GM19328 (cell line): ENCODE results near the gene CDH20.

ENCODE experiments used
- ATAC-seq: cut with Tn5 transposase; IDR thresholded peaks from one replicate; pipeline ENCODE4 v1.9.1; 2021; ENCODE audit warnings: mild to moderate bottlenecking, moderate library complexity; ENCODE audit not compliant: unreplicated experiment

CDH20 gene

DNA sequence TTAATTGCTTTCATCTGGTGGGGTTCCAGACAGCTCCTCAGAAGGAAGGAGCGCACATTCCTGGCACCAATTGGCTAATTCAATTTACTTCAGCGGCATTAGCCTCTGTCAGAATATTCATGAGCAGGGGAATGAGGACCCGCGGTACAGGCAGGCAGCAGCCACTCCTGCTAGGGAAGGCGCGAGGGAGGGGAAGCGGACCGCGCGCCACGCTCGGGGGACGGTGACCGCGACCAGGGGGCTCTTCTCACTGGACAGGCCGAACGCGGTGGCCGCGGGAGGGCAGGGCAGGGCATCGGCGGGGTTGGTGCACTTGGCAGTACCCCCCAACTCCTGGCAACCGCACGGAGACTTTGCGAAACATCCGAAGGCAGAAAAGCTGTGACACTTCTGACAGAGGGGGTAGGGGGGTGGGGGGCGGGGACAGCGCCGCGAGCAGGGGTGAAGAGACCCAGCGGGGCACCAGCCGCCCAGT, at the start of gene CDH20:
Gene CDH20 (plus strand): TSS at position 160 of the 475 bp plus-strand sequence.
- ATAC-seq = no peak

DNA sequence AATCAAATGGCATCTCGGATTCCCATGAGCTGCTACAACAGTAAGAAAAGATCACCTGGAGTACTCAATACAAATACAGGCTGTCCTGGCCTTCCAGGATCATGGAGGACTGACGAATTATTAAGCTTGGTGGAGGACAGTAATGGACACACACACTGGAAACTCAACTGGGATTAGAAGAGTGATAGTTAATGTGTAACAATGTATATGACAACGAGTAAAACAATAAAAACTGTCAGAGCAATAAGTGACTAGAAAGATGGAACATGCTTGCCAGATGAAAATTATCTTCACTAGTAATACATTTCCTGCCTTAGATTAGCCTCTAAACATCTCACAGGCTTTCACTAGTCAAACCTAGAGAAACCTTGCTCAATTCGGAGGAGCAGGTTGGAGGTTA, 49.2 kb upstream of the CDH20 start:
- ATAC-seq = no peak

DNA sequence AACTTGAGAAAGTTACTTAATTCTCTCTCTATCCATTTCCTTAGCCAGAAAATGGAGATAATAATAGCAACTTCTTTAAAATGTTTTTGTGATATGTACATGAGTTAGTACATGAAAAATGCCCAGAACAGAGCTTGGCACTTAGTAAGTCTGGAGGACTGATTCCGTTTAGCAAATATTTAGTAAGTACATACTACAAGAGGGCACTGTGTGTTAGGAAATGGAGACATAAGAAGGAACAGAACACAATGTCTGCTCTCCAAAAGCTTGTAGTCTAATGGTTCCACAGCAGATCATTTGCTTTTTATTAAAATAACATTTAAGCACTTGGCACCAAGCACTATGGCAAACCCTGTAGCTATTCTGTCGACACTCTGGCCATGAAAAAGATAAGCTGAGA, 47.5 kb upstream of the CDH20 start:
- no peak for ATAC-seq

DNA sequence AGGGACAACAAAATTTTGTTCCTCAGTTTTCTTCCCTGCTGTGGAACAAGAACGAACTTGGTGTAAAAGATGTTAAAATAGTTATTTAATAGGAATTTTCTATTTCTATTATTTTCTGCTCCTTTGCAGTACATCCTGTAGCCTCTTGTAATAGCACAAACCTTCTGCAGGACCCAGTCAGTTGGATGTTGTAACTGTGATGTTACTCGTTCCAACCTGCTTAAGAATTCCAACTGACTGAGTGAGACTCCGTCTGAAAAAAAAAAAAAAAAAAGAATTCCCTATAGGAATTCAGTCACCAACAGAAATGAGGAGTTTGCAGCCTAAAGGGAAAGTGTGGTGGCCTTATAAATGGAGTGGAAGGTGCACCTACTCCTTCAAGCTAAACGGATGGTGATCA, 46.4 kb upstream of the CDH20 start:
- no peak for ATAC-seq

DNA sequence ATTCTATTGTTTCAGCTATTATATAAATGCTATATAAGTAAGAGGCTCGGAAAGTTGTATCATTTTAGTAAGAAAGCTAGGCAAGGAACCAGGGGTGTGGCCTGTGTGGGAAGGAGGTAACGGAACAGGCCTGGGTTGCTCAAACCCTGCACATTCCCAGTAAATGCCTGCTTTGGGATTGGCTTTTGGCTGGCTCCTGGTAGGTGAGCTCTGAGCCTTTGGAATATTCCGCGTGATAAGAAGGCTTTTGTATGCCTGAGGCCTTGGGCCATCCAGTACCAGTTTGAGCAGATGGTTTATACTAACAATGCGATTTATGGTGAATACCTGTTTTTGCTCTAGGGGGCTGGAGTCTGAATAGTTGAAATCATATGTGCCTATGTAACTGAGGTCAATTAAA, 42.6 kb upstream of the CDH20 start:
- ATAC-seq = no peak

DNA sequence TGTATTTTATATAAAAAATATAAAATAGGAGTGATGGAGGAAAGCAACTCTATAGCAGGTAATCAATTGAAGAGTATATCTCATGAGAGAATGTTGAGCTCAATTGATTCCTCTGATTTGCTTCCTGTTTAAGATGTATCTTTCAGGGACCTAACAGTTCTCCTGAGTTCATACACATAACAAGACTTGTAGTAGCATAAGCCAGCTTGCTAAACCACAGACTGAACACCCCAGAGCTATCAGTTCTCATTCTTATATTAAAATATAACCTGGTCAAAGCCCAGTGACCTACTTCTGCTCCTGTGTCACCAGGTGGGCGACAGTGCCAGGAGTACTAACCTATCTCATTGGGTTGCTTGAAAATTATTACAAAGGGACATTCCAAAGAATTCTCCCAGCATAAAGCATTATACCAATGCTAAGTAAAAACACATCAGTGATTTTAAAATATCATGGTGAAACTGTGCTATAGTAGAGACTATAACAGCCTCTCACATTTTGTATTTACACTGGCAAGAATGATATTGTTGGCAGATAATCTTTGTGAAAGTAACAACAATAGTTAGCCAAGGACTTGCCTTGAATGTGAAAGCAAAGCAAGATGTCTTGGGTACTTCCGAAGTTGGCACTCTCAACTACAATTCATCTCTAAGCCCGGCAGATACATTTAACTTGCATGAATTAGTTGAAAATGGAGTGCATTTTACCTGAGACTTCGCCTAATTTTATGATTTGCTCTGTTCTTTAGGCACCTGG, 40.8 kb upstream of the CDH20 start:
- ATAC-seq = no peak

DNA sequence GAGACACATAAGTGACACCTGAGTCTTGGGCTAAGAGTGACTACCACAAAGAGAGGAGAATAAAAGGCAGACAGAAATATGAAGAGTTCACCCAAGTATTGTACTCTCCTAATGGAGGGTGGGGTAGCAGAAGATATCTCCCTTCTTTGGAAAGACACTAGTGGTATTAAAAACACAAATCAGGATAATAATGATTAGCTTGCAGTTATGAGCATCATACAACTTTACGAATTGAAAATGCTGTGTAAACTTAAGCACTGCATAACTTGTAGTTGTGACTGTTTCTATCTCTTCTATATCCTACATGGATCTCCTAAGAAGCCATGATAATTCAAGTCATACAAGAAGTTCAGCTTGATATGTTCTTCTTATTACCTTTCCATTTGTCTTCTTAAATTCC, 38.1 kb upstream of the CDH20 start:
- ATAC-seq = no peak

DNA sequence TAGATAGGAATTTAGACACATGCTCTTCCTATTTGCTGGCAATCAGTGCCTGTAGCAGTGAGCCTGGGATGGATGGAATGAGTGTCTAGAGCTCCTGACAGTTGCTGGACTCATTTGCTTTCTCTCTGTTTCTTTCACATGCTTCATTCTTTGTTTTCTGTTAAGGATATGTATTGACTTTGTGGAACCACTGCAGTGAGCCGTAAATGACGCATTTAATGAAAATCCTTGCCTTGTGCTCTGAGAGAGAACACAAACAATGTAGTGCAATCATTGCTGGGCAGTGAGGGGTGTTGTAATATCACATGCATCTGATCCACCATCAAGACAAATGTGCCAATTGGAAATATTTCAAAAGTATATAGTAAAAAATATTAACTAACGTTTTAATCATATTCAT, 25.2 kb upstream of the CDH20 start:
- ATAC-seq = no peak

DNA sequence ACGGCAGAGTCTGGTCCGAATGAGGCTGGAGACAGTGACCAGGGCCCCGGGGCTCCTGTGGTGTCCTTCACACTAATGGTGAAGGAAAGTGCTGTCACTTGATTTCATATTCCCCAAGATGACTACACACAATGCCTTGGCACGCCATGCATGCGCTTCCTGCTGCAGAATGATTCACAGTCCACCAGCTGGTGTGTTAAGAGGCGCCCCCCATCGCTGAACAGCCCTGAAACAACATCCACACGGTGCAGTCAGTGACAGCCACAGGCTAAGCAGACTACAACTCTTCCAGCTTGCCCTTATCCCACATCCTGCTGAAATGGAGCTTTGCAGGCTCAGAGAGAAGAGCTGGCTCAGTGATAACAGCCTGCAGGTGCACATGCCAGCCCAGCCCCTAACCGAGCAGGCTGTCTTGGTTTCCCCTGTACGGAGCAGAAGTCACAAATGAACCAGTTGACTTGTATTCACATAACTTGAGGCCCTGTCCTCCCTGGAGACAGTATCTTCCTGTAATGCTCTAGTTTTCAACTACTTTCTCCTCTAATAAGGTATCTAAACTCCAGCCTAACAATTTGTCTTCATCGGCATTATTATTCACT, 24.3 kb upstream of the CDH20 start:
- no peak for ATAC-seq

DNA sequence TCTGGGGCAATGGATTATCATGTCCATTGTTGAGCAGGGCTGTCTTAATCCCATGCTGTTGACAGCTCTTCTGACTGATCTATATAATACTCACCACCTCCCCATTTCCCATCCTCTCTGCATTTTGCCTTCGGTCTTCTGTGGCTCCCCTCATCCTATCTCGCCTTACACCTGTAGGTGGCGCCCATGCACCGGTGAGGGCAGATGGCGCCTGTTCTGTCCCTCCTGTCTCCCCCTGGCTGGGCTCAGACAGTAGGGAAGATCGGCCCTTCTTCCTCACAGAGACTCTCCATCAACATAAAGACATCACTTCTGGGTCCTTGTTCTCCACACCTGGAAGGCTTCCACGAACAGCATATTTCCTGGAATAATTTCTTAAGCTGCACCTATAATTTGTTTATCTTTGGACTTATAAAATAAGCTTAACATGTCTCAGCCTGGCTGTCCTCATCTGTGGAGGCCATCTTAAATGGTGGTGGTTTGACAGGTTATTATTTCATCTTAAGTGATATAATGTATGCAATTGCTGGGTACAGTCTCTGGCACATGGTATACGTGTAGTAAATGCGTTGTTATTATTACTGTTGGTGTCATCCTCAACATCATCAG, 10.9 kb upstream of the CDH20 start:
- ATAC-seq = peak; percentile 97

DNA sequence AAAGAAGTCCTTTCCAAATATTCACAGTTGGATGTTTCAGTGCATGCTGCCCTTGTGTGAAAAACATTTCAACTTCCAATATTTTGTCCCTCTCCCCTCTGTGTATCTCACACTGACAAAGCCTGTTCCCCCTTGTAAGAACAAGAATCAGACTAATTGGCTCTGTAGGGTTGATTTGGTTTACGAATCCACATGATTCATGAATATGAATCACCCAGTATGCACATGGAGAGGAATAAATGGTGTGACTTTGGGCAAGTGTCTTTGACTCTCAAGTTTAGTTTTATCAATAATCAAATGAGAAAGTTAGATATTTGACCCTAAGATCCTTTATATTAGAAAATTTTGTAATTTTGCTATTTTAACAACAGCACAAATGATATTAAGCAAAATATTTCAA, 9.3 kb upstream of the CDH20 start:
- ATAC-seq = no peak

DNA sequence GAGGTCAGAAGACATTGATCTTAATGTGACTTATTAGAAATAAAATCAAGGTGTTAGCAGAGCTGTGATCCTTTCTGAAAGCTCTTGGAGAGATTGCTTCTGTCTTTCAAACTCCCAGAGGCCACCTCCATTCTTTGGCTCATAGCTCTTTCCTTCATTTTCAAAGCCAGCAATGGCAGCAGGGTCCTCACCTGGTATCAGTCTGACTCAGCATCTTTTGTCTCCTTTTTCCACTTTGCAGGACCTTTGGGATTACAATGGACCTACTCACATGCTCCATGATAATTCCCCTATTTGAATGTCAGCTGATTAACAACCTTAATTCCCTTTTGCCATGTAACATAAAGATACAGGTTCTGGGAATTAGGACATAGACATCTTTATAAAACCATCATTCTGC, 6.8 kb upstream of the CDH20 start:
- no peak for ATAC-seq

DNA sequence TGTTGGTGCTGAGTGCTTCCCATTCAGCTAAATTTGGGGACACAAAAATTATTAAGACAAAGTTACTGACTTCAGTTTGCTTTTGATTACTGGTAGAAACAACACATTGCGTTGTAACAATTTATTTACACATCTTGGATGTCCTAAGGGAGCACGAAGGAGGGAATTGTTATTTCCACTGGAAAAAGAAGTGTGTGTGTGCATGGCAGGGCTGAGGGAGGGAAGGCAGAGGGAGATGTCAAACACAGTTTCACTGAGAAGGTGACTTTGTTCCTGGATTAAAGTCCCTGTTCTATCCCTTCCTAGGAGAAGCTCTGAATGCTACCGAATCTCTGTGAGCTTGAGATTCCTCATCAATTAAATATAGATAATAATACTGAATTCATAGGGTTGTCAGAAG, 3.8 kb upstream of the CDH20 start:
- ATAC-seq = no peak

DNA sequence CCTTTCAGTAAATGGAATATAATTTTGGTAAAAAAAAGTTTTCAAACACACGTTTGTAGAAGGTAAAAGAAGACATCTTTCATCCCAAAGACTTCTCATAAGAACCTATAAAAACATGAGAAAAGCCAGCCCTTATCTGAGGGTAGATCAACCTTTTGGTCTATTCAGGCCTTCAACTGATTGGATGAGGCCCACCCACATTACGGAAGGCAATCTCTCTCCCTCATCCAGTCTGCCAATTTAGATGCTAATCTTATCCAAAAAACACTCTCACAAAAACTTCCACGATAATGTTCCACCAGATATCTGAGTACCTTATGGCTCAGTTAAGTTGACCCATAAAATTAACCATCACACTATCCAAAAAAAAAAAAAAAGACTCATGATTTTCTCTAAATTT, 2.2 kb upstream of the CDH20 start:
- ATAC-seq = no peak

DNA sequence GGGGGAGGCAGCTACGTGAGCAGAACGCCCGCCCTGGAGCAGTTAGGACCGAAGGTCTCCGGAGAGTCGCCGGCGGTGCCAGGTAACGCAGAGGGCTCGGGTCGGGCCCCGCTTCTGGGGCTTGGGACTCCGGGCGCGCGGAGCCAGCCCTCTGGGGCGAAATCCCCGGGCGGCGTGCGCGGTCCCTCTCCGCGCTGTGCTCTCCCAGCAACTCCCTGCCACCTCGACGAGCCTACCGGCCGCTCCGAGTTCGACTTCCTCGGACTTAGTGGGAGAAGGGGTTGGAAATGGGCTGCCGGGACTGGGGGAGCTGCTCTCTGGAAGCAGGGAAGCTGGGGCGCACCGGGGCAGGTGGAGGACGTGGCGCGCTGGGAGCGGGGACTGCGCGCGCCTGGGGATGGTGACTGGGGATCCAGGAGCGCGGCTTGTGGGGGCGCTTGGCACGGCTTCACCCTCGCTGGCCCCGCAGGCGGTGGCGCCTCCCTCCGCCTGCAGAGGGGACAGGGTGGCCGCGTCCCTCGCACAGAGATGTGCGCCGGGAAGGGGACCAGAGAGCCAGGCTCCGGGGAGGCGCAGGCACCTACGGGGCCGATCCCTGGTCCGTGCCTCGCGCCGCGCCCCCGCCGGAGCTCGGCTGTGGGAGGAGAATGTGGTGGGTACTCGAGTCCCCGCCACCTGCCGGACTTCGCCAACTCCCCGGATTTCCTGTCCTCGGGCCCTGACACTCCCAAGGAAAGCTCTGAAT, 688 bp downstream of the CDH20 start:
- no peak for ATAC-seq

DNA sequence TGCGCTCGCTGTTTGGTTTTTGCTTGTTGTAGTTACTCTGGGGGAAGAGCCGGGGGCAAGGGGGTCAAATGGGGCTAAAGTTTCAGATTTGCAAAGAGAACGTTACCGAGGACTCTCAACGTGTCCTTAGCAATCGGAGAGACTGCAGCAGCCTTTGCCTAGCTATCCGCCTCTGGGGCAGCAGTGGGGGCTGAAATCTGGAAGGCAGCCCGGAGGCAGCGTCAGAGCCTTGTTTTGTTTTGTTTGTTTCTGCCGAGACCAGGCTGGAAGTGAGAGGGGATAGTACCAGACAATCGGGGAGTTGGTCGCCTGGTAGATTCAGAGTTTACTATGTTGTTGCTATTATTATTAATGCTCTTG, 1.2 kb downstream of the CDH20 start:
- no peak for ATAC-seq

DNA sequence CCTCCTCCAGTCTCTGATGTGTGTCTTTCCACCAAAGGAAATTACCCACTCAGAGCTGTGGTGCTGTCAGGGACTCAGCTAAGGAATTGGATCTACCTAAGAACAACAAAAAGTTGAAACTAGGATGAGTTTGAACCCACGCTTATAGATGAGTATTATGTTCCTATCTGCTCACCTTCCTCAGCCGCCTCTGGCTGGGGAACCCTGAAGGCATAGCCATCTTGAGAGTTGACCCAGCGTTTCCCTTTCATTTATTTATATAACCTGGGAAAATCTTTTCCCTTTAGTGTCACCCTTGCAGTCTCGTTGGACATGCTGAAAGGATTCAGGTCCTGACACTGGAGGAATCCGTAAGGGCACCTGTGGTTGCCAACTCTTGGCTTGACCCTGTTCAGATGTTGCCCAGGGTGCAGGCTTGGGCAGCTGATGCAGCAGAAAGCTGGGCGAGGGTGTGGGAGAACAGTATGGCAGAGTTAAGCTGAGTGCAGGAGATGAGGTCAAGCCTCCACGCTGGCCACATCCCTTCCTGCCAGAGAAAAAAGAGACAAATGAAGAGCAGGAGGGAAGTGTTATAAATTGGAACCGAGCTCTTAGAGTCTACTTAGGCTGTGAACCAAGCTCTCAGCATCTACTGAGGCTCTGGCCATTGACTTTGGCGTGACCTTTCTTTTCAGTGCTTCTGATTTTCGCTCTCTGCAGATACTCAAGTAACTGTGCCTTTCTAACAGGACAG, 1.9 kb downstream of the CDH20 start:
- ATAC-seq = no peak

DNA sequence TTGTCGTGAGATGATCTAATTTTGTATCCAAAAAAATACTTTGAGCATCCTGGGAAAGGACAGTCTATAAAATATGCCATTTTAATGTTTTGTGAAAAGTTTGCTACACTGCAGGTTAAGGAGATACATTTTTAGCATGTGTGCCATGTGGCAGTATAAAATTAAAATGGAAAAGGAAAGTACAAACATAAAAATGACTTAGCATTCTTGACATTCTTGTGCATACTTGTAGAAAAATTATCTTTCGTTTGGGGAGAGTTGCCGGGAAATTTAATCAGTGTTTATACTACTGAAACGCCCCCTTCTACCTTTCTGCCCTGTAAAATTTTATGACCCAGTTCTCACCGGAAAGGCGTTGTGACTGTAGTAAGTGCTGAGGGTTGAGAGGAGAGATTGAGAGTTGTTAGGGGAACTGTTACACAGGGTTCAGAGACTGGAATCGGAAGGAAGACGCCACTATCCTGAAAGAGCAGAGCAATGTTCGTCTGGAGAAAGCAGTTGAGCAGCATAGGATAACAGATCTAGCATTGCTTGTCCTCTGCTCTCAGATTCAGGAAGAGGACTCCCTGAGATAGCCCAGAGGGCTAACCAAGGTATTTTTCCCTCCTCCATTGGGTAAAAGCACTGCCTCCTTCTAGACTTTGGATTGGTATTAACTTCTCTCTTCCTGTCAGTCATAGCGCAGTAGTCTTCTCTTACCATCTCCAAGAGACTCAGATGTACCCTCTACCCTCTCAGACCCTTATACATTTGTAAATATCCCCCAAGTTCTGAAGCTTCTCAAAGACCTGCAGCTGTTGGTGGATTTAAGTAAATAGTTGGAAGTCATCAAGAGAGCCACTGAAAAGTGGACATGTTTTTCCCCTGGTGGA, 2.7 kb downstream of the CDH20 start:
- ATAC-seq = no peak

DNA sequence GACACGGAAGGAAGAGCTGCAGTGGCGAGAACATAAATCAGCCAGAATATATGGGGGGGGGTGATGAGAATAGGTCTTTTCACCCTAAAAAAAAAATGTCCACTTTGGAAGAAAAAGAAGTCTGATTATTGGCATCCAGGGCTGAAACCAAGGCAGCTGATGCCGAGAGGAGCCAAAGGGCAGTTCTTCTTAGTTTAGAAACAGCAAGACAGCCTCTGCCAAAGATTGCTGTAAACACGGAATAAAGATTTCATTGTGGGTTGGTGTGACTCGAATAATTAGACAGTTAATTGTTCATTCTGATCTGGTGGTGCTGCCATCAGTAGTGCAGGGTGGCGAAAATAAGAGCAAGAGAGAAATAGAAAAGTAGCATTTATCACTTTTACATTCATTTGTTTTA, 3.5 kb downstream of the CDH20 start:
- no peak for ATAC-seq

DNA sequence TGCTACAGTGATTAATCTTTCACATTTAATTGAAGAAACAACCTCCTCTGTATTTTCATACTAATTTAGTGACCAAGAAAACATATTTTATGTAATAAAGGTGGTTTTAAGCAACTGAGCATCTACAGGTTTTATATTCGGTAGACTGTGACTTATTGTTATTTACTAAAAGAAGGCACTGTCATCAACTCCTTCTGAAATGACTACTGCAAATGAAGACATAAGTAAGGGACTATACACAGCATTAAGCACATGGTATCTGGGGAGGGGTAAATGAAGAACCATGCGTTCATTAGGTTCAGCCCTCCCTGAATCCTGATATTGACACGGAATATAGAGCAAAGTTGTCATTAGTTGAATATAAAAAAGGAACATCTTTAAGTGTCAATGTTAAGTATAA, 4.3 kb downstream of the CDH20 start:
- ATAC-seq = no peak
